ENCODE measurements around the gene ADAMTS17. TPM values are rescaled to one million over a fixed set of nuclear protein-coding genes. Genes with fewer than 3 reads are reported as not detected.
A peak's percentile ranks its signal among the peaks of the same experiment; 100 is the strongest.

Gene ADAMTS17
- total RNA-seq, 1 donor from 2014 or later: 1.5 TPM

- no peaks in the 10 kb centered on the region for H3K79me2 ChIP-seq (ENCODE audit: low read depth)
- peaks cover 6% of the 10 kb centered on the region for H3K9me3 Mint-ChIP-seq
- H2AFZ ChIP-seq (replicated peaks): no peak overlapping the region
- H3K4me1 ChIP-seq: peaks cover 22% of the 10 kb centered on the region
- peaks cover 28% of the 10 kb centered on the region for H3K4me1 Mint-ChIP-seq
- no peak overlapping the region for H3K27ac ChIP-seq
- H3K36me3 Mint-ChIP-seq: peaks cover 2% of the 10 kb centered on the region
- peak overlapping the region; percentile 63 for H3K27ac Mint-ChIP-seq
- H3K4me3 Mint-ChIP-seq: no peak overlapping the region
- no peak overlapping the region for H3K4me2 ChIP-seq
- peaks cover 30% of the 10 kb centered on the region for H3F3A ChIP-seq (ENCODE audit: low read depth)
- H3K27me3 ChIP-seq: no peaks in the 10 kb centered on the region
- H3K9me3 ChIP-seq (ENCODE audit: low read depth): no peaks in the 10 kb centered on the region
- H4K20me1 ChIP-seq (ENCODE audit: low read depth): no peaks in the 10 kb centered on the region
- peaks cover 12% of the 10 kb centered on the region for H3K27me3 Mint-ChIP-seq (ENCODE audit: insufficient read depth, low read depth)
- TF ChIP-seq, protein P1, sequence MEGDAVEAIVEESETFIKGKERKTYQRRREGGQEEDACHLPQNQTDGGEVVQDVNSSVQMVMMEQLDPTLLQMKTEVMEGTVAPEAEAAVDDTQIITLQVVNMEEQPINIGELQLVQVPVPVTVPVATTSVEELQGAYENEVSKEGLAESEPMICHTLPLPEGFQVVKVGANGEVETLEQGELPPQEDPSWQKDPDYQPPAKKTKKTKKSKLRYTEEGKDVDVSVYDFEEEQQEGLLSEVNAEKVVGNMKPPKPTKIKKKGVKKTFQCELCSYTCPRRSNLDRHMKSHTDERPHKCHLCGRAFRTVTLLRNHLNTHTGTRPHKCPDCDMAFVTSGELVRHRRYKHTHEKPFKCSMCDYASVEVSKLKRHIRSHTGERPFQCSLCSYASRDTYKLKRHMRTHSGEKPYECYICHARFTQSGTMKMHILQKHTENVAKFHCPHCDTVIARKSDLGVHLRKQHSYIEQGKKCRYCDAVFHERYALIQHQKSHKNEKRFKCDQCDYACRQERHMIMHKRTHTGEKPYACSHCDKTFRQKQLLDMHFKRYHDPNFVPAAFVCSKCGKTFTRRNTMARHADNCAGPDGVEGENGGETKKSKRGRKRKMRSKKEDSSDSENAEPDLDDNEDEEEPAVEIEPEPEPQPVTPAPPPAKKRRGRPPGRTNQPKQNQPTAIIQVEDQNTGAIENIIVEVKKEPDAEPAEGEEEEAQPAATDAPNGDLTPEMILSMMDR (IDR thresholded peaks at IDR 0.05): no peak
- TF ChIP-seq EZH2phosphoT487 (IDR thresholded peaks at IDR 0.05): no peak
- TF ChIP-seq EZH2 (IDR thresholded peaks at IDR 0.05): no peak
- H3K9ac ChIP-seq: no peak overlapping the region
- no peak for DNase-seq (ENCODE audit: low spot score)
- no peak overlapping the region for H3K4me3 ChIP-seq
- H3K36me3 ChIP-seq: no peaks in the 10 kb centered on the region
Observed at GRCh38 chr15:99984491-99985243, 357.1 kb downstream of the ADAMTS17 start.

GRCh38 chr15:99983886-99984286 lies 357.9 kb downstream of the ADAMTS17 start:
- Histone ChIP-seq H3K79me2 (ENCODE audit: low read depth) (no peaks in the 10 kb centered on the region), H3K4me1 (peaks cover 22% of the 10 kb centered on the region), H3K27me3 (no peaks in the 10 kb centered on the region), H3K9ac (no peak overlapping the region), H3K36me3 (no peaks in the 10 kb centered on the region), H4K20me1 (ENCODE audit: low read depth) (no peaks in the 10 kb centered on the region), H2AFZ (replicated peaks) (peak overlapping the region; percentile 79), H3K4me3 (no peak overlapping the region), H3K27ac (no peak overlapping the region), H3F3A (ENCODE audit: low read depth) (peaks cover 30% of the 10 kb centered on the region), H3K4me2 (peak overlapping the region; percentile 62), H3K9me3 (ENCODE audit: low read depth) (no peaks in the 10 kb centered on the region)
- H3K4me1 Mint-ChIP-seq: peaks cover 28% of the 10 kb centered on the region
- H3K4me3 Mint-ChIP-seq: no peak overlapping the region
- DNase-seq (ENCODE audit: low spot score): peak; percentile 50
- H3K9me3 Mint-ChIP-seq: peaks cover 6% of the 10 kb centered on the region
- TF ChIP-seq, protein P1 (IDR thresholded peaks at IDR 0.05): peak; percentile 37
- no peak for TF ChIP-seq EZH2 (IDR thresholded peaks at IDR 0.05)
- peaks cover 2% of the 10 kb centered on the region for H3K36me3 Mint-ChIP-seq
- H3K27ac Mint-ChIP-seq: peak overlapping the region; percentile 63
- H3K27me3 Mint-ChIP-seq (ENCODE audit: insufficient read depth, low read depth): peaks cover 12% of the 10 kb centered on the region

GRCh38 chr15:99983171-99983885 lies 358.4 kb downstream of the ADAMTS17 start:
- Mint-ChIP-seq H3K4me1 (peaks cover 28% of the 10 kb centered on the region), H3K27me3 (ENCODE audit: insufficient read depth, low read depth) (peaks cover 12% of the 10 kb centered on the region), H3K27ac (peak overlapping the region; percentile 63), H3K36me3 (peaks cover 2% of the 10 kb centered on the region), H3K4me3 (peak overlapping the region; percentile 64), H3K9me3 (peaks cover 5% of the 10 kb centered on the region)
- Histone ChIP-seq H3K4me1 (peaks cover 22% of the 10 kb centered on the region), H3K36me3 (no peaks in the 10 kb centered on the region), H4K20me1 (ENCODE audit: low read depth) (no peaks in the 10 kb centered on the region), H3K27me3 (no peaks in the 10 kb centered on the region), H3K4me2 (peak overlapping the region; percentile 62), H3K9me3 (ENCODE audit: low read depth) (no peaks in the 10 kb centered on the region), H3F3A (ENCODE audit: low read depth) (peaks cover 30% of the 10 kb centered on the region), H2AFZ (replicated peaks) (peak overlapping the region; percentile 79), H3K9ac (no peak overlapping the region), H3K27ac (no peak overlapping the region), H3K79me2 (ENCODE audit: low read depth) (no peaks in the 10 kb centered on the region), H3K4me3 (no peak overlapping the region)
- TF ChIP-seq EZH2phosphoT487 (IDR thresholded peaks at IDR 0.05) (no peak), EZH2 (IDR thresholded peaks at IDR 0.05) (no peak)
- TF ChIP-seq, protein P1 (IDR thresholded peaks at IDR 0.05): no peak
- DNase-seq (ENCODE audit: low spot score): peak; percentile 49

Data from neural progenitor cell (in vitro differentiated cells).